ENCODE results near the gene HESX1.
A peak's percentile ranks its signal among the peaks of the same experiment; 100 is the strongest.

Gene HESX1

DNA sequence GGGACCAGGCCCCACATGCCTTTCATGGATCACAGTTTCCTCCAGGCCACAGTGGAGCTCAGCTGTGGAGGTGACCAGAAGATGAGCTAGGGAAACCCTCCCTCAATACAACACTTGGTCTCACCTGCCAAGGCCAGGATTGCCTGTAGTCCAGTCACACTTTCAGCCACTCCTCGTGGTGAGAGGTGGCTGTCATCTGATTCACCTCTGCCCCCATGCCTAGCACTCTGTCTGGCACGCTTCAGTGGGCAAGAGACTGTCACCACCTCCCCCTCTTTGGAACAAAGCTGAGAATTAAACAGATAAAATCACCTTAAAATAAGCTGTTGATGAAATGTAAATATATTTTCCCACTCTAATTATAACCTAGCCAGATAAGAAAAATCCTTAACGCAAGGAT is 30.7 kb downstream of the HESX1 start:
- TF ChIP-seq, protein P1, sequence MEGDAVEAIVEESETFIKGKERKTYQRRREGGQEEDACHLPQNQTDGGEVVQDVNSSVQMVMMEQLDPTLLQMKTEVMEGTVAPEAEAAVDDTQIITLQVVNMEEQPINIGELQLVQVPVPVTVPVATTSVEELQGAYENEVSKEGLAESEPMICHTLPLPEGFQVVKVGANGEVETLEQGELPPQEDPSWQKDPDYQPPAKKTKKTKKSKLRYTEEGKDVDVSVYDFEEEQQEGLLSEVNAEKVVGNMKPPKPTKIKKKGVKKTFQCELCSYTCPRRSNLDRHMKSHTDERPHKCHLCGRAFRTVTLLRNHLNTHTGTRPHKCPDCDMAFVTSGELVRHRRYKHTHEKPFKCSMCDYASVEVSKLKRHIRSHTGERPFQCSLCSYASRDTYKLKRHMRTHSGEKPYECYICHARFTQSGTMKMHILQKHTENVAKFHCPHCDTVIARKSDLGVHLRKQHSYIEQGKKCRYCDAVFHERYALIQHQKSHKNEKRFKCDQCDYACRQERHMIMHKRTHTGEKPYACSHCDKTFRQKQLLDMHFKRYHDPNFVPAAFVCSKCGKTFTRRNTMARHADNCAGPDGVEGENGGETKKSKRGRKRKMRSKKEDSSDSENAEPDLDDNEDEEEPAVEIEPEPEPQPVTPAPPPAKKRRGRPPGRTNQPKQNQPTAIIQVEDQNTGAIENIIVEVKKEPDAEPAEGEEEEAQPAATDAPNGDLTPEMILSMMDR (conservative IDR thresholded peaks at IDR 0.05; ENCODE audit: low read depth, low read length): no peak
- H3K4me3 ChIP-seq (ENCODE audit: low read length): no peak overlapping the region
- no peak for DNase-seq (ENCODE audit: low read depth)

GRCh38 chr3:57168151-57168550 is 31.6 kb downstream of the HESX1 start:
- no peak overlapping the region for H3K4me3 ChIP-seq (ENCODE audit: low read length)
- TF ChIP-seq, protein P1 (conservative IDR thresholded peaks at IDR 0.05; ENCODE audit: low read depth, low read length): no peak
- no peak for DNase-seq (ENCODE audit: low read depth)

DNA sequence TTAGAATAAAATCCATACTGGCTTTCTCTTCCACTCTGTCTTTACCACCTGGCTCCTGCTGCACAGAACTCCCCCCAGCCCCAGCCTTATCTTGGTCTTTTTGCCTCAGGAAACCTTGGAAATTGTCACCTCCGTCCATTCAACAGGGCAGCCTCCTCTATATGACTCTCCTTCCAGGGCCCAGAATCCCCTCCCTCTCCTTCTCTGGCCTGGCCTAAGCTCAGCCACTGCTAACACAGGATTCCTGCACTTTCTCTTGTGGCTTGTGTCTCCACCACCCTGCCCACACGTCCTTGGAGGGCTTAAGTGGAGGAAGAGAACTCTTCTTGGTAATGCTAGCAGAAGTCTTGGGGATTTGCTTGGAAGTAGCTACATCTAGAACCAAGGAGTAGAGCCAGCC is 33.1 kb downstream of the HESX1 start:
- no peak overlapping the region for H3K4me3 ChIP-seq (ENCODE audit: low read length)
- TF ChIP-seq, protein P1 (conservative IDR thresholded peaks at IDR 0.05; ENCODE audit: low read depth, low read length): no peak

GRCh38 chr3:57165641-57166040 is 34.1 kb downstream of the HESX1 start:
- TF ChIP-seq, protein P1 (conservative IDR thresholded peaks at IDR 0.05; ENCODE audit: low read depth, low read length): no peak
- H3K4me3 ChIP-seq (ENCODE audit: low read length): peak overlapping the region; percentile 4
- no peak for DNase-seq (ENCODE audit: low read depth)

More for the DNA sequence above, 33.1 kb downstream of the HESX1 start:
- no peak for DNase-seq (ENCODE audit: low read depth)

- H3K4me3 ChIP-seq (ENCODE audit: low read length): peak within 1 kb of the TSS; percentile 75
- TF ChIP-seq, protein P1 (conservative IDR thresholded peaks at IDR 0.05; ENCODE audit: low read depth, low read length): no peak
- DNase-seq (ENCODE audit: low read depth): no peak
Observed at GRCh38 chr3:57164657-57165573, 34.9 kb downstream of the HESX1 start, which contains the start of gene IL17RD. Gene IL17RD, minus strand, starts transcription at chr3:57165353. Its CDS starts 67 bp downstream, at chr3:57165286.

DNA sequence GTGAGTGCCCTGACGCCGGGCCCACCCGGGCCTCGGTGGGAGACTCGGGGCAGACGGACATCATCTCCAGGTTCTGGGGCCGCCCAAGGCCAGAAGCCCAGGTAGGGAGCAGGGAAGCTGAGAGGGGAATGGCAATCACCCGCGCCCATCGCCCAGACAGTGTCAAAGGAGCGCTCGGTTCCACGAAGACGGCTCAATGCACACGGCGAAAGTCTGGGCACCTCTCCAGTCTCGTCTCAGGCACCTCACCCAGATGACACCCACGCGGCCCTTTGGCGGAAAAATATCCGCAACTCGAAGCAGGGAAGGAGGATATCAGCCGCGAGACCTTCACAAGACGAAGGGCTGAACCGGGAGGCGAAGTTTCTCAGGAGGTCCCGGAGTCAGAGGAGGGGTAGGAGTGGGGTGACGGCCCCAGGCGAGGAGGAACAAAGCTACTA is 35.5 kb downstream of the HESX1 start:
- TF ChIP-seq, protein P1 (conservative IDR thresholded peaks at IDR 0.05; ENCODE audit: low read depth, low read length): no peak
- peak overlapping the region; percentile 75 for H3K4me3 ChIP-seq (ENCODE audit: low read length)
- DNase-seq (ENCODE audit: low read depth): no peak

DNA sequence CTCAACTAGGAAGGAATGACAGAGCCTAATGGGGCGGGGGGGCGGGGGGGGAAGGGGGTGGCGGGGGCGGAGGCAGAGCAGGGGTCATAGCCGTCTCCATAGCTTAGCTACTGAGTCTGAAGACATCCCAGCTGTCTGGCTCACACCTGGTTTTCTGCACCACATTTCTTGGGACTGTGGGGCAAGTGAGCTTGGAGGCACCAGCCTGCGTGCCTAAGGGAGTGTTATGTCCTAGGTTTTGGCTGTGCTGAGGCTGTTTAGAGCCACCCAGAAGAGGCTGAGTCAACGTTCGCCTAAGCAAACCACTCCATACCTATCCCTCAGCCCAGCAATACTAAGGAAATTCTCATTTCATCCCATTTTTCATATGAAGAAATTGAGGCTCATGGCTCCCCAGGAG is 36.0 kb downstream of the HESX1 start:
- DNase-seq (ENCODE audit: low read depth): no peak
- peak overlapping the region; percentile 75 for H3K4me3 ChIP-seq (ENCODE audit: low read length)
- TF ChIP-seq, protein P1 (conservative IDR thresholded peaks at IDR 0.05; ENCODE audit: low read depth, low read length): no peak

All from retinal pigment epithelial cell (primary cell).